ENCODE data around the gene CXCL5.
A peak's percentile ranks its signal among the peaks of the same experiment; 100 is the strongest.

CXCL5 gene

DNA sequence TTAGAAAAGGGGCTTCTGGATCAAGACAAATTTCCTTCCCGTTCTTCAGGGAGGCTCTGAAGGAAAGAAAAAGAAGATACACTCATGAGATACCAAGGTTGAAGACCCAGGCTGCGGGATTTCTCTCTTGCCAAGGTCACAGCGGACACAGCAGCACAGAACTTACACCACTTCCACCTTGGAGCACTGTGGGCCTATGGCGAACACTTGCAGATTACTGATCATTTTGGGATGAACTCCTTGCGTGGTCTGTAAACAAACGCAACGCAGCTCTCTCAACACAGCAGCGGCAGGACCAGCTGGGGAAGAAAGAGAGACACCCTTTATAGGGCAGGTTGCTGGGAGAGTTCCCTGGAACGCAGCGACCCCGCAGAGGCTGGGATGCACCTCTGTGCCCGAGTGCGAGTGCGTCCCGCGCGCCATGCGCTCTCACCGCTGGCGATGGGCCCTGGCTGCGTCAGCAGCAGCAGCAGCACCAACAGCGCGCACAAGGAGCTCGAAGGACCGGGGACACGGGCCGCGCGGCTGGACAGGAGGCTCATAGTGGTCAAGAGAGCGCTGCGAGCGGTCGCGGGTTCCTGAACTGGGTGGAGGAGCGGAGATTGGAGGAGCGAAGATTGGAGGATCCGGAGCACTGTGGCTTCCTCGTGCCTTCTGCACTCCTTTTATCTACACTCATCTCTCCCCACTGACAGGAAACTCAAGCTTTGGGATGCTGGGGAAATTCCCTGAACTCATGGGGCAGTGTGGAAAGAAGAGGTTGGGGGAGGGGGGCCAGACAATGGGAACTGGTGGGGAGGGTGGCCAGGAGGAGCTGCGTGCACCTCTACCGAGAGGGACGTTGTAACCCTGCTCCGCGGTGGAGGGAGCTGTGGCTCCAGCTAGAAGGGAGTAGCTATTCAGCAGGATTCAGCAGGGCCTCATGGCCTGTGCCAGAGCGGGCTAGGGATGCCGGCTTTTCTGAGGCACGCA is at the start of gene CXCL5:
Gene CXCL5, minus strand, starts transcription at position 638 of the 972 bp plus-strand sequence. Its CDS starts 96 bp downstream, at position 542.
- DNase-seq (ENCODE audit: low spot score), result peak; percentile 29

DNA sequence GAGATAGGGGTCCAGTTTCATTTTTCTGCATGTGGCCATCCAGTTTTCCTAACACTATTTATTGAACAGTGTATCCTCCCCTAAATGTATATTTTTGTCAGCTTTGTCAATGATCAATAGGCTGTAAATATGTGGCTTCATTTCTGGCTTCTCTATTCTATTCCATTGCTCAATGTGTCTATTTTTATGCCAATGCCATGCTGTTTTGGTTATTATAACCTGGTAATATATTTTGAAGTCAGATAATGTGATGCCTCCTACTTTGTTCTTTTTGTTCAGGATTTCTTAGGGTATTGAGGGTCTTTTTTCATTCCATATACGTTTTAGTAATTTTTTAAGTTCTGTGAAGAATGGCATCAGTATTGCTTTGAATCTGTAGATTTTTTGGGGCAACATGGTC is 48.7 kb upstream of the CXCL5 start:
- DNase-seq (ENCODE audit: low spot score), result no peak

DNA sequence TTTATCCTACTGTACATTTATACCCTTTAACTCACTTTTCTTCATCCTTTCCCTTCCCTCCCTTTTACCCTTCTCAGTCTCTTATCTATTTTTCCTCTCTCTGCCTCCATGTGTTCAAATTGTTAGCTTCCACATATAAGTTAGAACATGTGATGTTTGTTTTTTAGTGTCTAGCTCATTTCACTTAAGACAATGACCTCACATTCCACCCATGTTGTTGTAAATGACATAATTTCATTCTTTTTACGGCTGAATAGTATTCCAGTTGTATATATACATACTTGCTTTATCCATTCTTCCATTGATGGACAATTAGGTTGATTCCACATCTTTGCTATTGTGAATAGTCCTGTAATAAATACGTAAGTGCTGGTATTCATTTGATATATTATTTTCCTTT is 47.3 kb upstream of the CXCL5 start:
- no peak for DNase-seq (ENCODE audit: low spot score)

GRCh38 chr4:74045247-74045646 is 46.8 kb upstream of the CXCL5 start:
- DNase-seq (ENCODE audit: low spot score), result no peak

GRCh38 chr4:74044677-74045076 is 46.2 kb upstream of the CXCL5 start:
- DNase-seq (ENCODE audit: low spot score), result no peak

GRCh38 chr4:74042681-74043080 is 44.2 kb upstream of the CXCL5 start:
- DNase-seq (ENCODE audit: low spot score), result no peak

GRCh38 chr4:74041418-74041817 is 42.9 kb upstream of the CXCL5 start:
- DNase-seq (ENCODE audit: low spot score), result no peak

DNA sequence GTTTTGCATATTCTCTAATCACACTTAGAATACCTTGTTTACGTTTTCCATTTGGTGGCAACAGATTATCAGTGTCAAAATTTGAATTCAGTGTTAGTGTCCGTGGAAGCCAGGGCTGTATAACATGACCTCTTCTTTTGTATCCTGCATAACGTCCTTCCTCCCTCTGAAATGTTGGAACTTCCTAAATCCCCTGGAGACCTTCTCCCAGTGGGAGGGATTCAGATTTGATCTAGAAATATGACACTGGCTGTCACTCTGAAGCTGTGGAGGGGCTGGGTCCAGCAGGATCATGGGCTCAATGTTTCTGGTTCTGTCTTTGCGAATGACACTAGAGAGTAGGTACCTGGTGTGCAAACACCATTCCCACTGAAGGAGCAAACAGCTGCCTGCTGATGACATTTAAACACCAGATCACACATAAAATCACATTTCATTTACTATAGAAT is 40.9 kb upstream of the CXCL5 start:
- DNase-seq (ENCODE audit: low spot score), result peak; percentile 8

- DNase-seq (ENCODE audit: low spot score), result peak; percentile 19
Measured at GRCh38 chr4:74038425-74039314, 40.2 kb upstream of the CXCL5 start, which contains the start of gene CXCL3. CXCL3 (minus strand) TSS chr4:74038689; CDS start chr4:74038611, 78 bp downstream.

DNA sequence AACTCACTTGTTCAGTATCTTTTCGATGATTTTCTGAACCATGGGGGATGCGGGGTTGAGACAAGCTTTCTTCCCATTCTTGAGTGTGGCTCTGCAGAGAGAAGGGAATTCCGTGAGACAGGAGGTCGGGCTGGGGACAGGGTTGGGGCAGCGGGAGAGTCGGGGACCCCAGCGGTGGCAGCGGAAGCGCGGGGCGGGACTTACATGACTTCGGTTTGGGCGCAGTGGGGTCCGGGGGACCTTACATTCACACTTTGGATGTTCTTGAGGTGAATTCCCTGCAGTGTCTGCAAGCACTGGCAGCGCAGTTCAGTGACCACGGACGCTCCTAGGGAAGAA is 39.6 kb upstream of the CXCL5 start:
- DNase-seq (ENCODE audit: low spot score), result no peak

DNA sequence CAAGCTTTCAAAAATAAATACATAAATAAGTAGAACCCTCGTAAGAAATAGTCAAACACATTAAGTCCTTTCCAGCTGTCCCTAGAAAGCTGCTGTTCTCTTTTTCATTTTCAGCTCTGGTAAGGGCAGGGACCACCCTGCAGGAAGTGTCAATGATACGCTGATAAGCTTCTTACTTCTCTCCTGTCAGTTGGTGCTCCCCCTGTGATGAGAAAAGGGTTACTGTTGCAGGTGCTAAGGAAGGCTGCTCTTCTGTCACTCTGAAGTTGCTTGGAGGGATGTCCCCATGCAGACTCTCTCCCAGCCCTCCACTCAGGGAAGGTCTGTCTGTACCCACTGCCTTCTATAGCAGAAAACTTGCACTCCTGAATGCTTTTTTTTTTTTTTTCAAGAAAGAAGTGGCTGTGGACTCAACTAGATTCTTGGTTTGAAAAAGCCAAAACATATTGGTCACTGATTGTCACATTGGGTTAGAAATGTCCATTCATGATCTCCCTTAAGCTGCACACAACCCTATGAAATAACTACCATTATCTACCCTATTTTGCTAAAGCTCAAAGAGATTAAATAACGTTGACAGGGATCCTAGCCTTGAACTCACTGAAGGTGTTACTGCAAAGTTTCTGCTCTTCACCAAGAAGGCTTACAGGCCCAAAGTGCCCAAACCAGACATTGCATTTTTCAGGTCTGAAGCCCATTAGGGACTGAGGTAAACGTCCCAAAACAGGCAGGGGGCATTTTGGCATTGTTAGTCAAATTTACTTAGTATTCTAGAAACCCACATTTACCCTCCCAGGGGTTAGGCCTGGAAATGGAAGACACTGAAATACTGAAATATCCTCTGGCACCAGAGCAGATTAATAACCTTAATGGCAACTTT is 38.8 kb upstream of the CXCL5 start:
- no peak for DNase-seq (ENCODE audit: low spot score)

DNA sequence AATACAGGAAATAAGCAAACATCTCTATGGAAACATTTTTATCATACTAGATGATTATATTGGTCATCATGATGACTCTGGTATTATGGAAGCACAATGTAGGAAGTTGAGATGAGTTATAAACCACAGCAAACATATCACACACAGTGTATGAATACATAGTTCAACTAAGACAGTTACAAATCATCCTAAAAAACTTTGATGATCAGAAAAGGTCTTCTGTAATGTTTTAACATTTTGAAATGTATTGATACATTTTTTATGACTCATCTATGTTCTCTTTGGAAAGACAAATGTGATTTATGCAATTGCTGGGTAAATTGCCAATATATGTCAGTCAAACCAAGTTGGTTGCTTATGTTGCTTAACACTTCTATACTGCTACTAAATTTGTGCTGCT is 35.3 kb upstream of the CXCL5 start:
- DNase-seq (ENCODE audit: low spot score), result no peak

GRCh38 chr4:74032064-74032463 is 33.6 kb upstream of the CXCL5 start:
- DNase-seq (ENCODE audit: low spot score), result no peak

DNA sequence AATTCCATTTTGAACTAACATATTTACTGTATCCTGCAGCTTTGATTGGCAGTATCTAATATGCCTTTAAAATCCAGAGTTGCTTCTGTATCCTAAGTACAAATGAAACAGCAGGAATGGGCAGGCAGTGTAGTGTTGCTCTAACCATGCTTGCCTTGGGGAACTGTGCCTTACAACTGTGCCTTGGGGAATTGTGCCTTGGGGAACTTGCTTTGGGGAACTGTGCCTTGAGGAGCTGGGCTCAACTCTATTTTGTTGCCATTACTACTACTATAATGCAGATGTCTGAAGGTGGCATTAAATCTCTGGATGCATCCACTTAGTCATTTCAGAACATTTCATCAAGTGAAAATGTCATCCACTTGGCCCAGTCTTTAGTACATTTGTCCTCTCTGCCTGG is 33.1 kb upstream of the CXCL5 start:
- DNase-seq (ENCODE audit: low spot score), result no peak

GRCh38 chr4:74030285-74030684 is 31.8 kb upstream of the CXCL5 start:
- DNase-seq (ENCODE audit: low spot score), result no peak

DNA sequence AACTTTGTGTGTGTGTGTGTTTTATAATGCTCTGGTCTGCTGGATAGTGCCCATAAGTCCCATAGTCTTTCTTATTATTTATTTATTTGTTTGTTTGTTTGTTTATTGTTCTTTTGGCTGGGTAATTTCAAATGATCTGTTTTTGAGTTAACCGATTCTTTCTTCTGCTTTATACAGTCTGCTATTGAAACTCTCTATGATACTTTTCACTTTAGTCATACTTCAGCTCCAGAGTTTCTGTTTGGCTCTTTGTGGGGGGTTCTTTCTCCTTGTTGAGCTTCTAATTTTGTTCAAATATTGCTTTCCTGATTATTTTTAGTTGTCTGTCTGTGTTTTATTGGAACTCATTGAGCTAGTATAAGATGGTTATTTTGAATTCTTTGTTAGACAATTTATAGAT is 30.0 kb upstream of the CXCL5 start:
- DNase-seq (ENCODE audit: low spot score), result no peak

DNA sequence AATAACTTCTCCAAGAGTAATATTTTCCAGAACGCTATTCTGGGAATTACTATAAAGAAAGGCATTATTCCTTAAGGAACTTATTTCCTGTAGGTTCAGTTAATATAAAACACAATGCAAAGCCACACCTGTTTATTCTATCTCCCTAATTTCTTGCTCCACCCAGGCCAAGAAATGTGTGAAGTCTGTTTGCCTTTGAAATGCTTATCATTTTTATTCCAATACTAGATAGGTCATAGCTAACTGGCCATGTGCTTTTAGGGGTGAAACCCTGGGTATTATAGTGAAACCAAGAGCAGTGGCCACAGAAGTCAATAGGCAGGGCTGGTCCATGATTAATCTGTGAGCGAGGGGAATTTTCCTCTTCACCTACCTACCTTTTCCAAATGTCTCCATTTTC is 25.2 kb upstream of the CXCL5 start:
- no peak for DNase-seq (ENCODE audit: low spot score)

DNA sequence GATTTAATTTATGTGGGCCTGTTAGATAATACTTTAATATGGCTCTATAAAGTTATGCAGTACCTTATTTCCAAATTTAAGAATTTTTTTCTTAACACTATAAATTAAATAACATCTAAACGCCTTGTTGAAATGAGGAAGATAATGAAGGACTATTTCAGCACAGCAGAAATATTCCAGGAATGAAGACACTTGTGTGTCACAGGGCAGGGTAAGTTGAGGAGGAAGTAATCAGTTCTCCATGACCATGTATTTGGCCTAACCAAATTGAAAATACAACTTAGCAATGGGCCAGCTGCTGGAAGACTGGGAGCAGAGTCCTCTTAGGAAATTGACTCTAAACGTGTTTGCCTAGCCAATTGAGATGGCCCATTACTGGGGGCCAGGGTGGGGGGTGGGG is 23.1 kb upstream of the CXCL5 start:
- DNase-seq (ENCODE audit: low spot score), result no peak

DNA sequence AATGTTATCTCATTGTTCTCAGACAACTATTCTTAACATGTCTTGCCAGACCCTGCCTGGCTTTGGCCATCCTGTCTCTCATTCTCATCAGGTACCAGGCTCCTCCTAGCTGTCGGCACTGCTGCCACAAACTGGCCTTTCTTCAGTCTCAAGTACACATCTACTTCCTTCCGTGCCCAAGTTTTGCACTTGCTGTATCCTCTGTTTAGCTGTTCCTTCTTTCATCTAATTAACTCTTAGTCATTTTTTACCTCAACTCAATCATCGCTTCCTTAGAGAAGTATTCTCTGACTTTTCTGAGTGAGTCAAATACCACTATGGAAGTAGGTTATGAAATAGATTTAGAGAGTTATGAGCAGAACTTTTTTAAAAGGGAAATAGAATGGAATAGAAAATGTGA is 20.3 kb upstream of the CXCL5 start:
- DNase-seq (ENCODE audit: low spot score), result no peak

- no peak for DNase-seq (ENCODE audit: low spot score)
Measured at GRCh38 chr4:74018116-74018515, 19.6 kb upstream of the CXCL5 start.

- no peak for DNase-seq (ENCODE audit: low spot score)
Measured at GRCh38 chr4:74016068-74016467, 17.6 kb upstream of the CXCL5 start.
